NB4 (cell line): Measurements from ENCODE around the gene CTCF.

Source experiments
- DNase-seq: peaks from one replicate; pipeline ENCODE4 v3.0.0; 2010; ENCODE audit warnings: low read depth
- H3K4me3 ChIP-seq: one replicate; pipeline ENCODE4 v1.5.1; 2011; ENCODE audit warnings: mild to moderate bottlenecking, low read depth, low read length, moderate library complexity
- MAX ChIP-seq: IDR thresholded peaks from 2 replicates; pipeline ENCODE4 v1.6.1; 2011; ENCODE audit warnings: low read depth, low read length
- MYC ChIP-seq: IDR thresholded peaks from 2 replicates; pipeline ENCODE4 v1.6.1; 2011; ENCODE audit warnings: low read depth, low read length
- POLR2A ChIP-seq: IDR thresholded peaks from 2 replicates; pipeline ENCODE4 v1.6.1; 2011; ENCODE audit warnings: mild to moderate bottlenecking; ENCODE audit not compliant: insufficient read length; ENCODE audit errors: extremely low read depth
- TF ChIP-seq, protein P1 (sequence below): IDR thresholded peaks from one replicate; pipeline ENCODE4 v1.5.1; 2012; ENCODE audit warnings: low read depth, low read length

Gene CTCF

GRCh38 chr16:67548265-67549126 lies 13.8 kb upstream of the CTCF start:
- peak; percentile 50 for DNase-seq
- TF ChIP-seq MAX (no peak), MYC (no peak), POLR2A (no peak)
- TF ChIP-seq, protein P1, sequence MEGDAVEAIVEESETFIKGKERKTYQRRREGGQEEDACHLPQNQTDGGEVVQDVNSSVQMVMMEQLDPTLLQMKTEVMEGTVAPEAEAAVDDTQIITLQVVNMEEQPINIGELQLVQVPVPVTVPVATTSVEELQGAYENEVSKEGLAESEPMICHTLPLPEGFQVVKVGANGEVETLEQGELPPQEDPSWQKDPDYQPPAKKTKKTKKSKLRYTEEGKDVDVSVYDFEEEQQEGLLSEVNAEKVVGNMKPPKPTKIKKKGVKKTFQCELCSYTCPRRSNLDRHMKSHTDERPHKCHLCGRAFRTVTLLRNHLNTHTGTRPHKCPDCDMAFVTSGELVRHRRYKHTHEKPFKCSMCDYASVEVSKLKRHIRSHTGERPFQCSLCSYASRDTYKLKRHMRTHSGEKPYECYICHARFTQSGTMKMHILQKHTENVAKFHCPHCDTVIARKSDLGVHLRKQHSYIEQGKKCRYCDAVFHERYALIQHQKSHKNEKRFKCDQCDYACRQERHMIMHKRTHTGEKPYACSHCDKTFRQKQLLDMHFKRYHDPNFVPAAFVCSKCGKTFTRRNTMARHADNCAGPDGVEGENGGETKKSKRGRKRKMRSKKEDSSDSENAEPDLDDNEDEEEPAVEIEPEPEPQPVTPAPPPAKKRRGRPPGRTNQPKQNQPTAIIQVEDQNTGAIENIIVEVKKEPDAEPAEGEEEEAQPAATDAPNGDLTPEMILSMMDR: no peak
- H3K4me3 ChIP-seq: no peak overlapping the region

GRCh38 chr16:67549240-67549639 lies 13.1 kb upstream of the CTCF start:
- TF ChIP-seq, protein P1: no peak
- no peak for TF ChIP-seq MYC
- no peak for TF ChIP-seq POLR2A
- TF ChIP-seq MAX: no peak
- DNase-seq: no peak
- no peak overlapping the region for H3K4me3 ChIP-seq

DNA sequence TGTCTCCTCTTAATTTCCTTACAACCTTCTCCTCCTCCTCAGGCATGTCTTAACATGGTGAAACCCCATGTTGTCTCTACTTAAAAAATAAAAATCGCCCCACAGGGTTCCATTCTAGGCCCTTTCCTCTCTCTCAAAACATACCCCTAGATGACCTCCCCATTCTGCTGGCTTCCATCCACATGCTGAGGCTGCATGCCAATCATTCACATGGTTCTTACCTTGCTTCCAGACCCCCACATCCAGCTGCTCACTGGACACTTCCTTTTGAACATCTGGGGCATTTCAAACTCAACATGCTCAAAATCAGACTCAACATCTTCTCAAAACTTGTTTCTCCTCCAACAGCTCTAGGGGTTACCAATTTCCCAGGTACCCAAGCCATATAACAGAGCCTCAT lies 12.4 kb upstream of the CTCF start:
- TF ChIP-seq MYC: no peak
- TF ChIP-seq, protein P1: no peak
- no peak for TF ChIP-seq POLR2A
- TF ChIP-seq MAX: no peak
- no peak for DNase-seq
- H3K4me3 ChIP-seq: no peak overlapping the region

DNA sequence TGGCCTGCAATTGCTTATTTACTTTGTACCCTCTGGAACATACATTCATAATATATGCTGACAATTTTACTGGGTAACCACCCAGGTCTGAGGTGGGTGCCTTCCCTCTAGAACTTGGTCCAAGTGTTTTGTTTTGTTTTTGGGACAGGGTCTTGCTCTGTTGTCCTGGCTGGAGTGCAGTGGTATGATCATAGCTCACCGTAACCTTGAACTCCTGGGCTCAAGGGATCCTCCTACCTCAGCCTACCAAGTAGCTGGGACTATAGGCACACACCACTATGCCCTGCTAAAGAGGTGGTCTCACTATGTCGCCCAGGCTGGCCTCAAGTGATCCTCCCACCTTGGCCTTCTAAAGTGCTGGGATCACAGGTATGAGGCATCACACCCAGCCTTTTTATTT lies 11.2 kb upstream of the CTCF start:
- no peak for TF ChIP-seq MAX
- no peak for TF ChIP-seq MYC
- TF ChIP-seq, protein P1: no peak
- DNase-seq: no peak
- H3K4me3 ChIP-seq: no peak overlapping the region

- no peak overlapping the region for H3K4me3 ChIP-seq
- TF ChIP-seq POLR2A (no peak), MYC (no peak), MAX (no peak)
- TF ChIP-seq, protein P1: no peak
- DNase-seq: no peak
Measured at GRCh38 chr16:67551972-67552371, 10.4 kb upstream of the CTCF start.
